ENCODE measurements around the gene REM2.

GRCh38 chr14:22932146-22932545, 49.1 kb downstream of the REM2 start:
- TF ChIP-seq CTCF (conservative IDR thresholded peaks at IDR 0.05) (no peak), EZH2 (IDR thresholded peaks at IDR 0.05; ENCODE audit: low read depth) (no peak)

All from PC-9 (cell line).